GM18502 (cell line): ENCODE data around the gene LMLN.
"Not testable (repeated sequence)": the region's sequence is repeated elsewhere in the genome, so short reads cannot be mapped to it uniquely, and the experiment has no call there.

Experiments used
- ATAC-seq: cut with Tn5 transposase; IDR thresholded peaks from one replicate; pipeline ENCODE4 v1.9.1; 2021; ENCODE audit warnings: mild to moderate bottlenecking; ENCODE audit not compliant: unreplicated experiment, poor library complexity

The LMLN gene

GRCh38 chr3:198025644-198026043 is 65.6 kb downstream of the LMLN start:
- no peak for ATAC-seq

GRCh38 chr3:198026620-198027019 is 66.6 kb downstream of the LMLN start:
- no peak for ATAC-seq

- no peak for ATAC-seq
Observed at GRCh38 chr3:198027045-198027798, 67.2 kb downstream of the LMLN start.

GRCh38 chr3:198027799-198028390 is 67.9 kb downstream of the LMLN start:
- no peak for ATAC-seq

DNA sequence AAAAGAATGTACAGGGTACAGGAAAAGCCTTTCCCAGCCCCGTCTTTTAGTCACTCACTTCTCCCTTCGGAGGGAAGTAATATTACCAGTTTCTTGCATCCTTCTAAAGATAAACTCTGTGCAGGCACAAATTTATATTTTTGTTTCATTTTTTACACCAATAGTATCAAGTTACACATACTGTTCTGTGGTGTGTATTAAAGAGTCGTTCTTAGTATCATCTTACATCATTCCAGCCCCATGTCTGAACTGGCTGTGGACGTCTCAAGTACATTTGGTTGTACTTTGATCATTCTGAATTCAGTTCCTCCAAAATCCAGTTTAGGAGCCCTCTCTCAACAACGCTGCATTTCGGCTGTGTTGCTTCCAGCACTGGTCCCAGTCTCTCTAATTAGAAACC is 68.7 kb downstream of the LMLN start:
- no peak for ATAC-seq

GRCh38 chr3:198030125-198030524 is 70.1 kb downstream of the LMLN start:
- ATAC-seq = no peak

DNA sequence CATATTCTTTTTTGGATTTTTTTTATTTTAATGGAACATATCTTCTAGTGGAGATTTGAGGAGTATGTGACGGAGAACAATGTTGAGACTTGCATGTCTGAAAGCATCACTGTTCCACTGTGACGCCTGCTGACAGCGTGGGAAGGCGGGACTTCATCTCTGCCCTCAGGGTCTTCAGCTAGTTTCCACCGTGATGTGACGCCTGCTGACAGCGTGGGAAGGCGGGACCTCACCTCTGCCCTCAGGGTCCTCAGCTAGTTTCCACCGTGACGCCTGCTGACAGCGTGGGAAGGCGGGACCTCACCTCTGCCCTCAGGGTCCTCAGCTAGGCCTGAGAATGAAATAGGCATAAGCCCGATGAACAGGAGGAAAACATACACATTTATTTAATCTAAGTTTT is 70.7 kb downstream of the LMLN start:
- ATAC-seq = no peak

DNA sequence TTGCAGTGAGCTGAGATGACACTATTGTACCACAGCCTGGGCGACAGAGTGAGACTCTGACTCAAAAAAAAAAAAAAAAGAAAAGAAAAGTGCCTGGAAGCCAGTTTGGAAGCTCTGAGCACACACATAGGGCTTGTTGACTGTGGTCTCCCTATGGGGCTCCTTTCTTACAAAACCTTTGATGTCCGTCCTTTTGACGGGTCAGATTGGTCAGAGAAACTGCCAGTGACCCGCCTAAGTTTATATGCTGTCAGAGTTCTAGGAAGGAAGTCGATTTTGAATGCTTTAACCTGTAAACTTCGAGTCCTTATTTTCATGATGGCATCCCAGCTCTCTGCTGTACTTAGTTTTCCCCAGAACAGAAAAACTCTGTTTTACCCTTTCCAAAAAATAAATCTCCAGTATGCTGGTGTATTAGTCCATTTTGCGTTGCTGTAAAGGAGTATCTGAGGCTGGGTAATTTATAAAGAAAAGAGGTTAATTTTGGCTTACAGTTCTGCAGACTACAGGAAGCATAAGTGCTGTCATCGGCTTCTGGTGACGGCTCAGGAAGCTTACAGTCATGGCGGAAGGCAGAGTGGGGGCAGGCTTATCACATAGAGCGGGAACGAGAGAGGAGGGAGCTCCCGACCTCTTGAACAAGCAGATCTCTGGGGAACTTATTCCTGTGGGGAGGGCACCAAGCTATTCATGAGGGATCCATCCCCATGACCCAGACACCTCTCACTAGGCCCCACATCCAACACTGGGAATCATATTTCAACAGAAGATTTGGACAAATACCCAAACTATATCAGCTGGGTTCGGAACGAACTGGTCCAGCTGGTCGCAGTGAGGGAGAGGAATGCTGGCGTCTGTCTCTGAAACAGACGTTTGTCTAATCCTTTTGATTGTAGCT is 72.3 kb downstream of the LMLN start:
- no peak for ATAC-seq

- ATAC-seq = no peak
Observed at GRCh38 chr3:198043119-198043518, 83.1 kb downstream of the LMLN start.

DNA sequence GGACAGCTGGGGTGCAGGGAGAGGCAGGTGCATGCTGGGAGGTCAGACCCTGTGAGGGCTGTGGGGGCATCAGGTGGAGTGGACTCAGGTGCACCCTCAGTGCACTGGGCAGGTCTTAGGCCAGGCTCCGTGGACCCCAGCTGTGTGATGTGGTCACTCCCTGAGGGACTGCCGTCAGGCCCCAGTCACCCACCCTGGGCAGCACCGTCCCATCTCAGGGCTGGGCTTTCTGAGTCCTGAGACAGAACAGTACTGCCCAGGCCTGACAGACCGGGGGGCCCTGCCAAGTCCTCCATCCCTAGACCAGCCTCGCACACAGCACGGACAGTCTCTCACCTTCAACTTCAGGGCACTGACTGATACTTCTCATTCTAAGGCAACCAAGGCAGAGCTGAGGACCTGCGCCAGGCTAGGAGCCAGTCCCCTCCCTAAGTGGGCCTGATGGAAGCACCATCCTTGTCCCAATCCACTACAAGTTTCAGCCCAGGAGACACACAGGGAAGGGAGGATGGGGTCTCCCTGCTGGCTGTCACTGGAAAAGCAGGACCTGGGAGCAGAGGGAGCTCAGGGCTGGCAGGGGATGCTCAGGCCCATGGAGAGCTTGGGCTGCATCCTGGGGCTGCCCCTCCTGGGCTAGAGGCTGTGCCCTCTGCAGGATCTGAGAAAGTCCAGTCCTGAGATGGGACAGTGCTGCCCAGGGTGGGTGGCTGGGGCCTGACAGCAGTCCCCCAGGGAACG is 86.3 kb downstream of the LMLN start:
- ATAC-seq = no peak

- ATAC-seq = no peak
Observed at GRCh38 chr3:198048445-198048844, 88.4 kb downstream of the LMLN start.

GRCh38 chr3:198051836-198052235 is 91.8 kb downstream of the LMLN start:
- ATAC-seq = no peak

DNA sequence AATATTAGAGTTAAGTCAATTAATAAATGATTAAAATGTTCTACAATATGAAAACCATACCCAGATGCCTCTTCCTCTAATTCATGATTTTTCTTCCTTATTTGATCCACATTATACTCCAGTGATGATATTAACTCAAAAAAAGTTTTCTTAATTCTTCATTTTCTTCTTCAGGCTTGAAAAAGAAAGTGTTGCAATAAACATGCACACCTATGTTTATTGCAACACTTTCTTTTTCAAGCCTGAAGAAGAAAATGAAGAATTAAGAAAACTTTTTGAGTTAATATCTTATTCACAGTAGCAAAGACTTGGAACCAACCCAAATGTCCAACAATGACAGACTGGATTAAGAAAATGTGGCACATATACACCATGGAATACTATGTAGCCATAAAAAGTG is 93.4 kb downstream of the LMLN start:
- not testable (repeated sequence) for ATAC-seq

GRCh38 chr3:198061119-198062067 is 101.4 kb downstream of the LMLN start:
- ATAC-seq = no peak

DNA sequence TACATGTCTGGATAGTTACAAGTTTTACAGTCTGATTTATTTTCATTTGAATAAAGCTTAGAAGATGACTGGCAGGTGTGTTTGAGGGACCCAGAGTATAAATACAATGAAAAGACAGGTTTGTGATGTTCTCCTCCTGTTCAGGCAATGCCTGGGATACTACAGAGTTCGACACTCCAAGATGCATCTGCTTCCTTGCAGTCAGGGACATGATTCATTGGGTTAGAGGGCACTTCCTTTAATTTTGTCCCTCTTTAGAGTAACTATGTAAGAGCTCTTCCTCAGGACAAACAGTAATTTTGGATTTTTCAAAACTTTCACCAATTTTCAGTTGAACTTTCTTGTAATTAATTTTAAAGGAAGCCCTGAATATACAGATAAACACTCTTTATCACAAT is 102.0 kb downstream of the LMLN start:
- ATAC-seq = no peak

- no peak for ATAC-seq
Observed at GRCh38 chr3:198064420-198064819, 104.4 kb downstream of the LMLN start.

GRCh38 chr3:198065897-198066296 is 105.9 kb downstream of the LMLN start:
- ATAC-seq = no peak

DNA sequence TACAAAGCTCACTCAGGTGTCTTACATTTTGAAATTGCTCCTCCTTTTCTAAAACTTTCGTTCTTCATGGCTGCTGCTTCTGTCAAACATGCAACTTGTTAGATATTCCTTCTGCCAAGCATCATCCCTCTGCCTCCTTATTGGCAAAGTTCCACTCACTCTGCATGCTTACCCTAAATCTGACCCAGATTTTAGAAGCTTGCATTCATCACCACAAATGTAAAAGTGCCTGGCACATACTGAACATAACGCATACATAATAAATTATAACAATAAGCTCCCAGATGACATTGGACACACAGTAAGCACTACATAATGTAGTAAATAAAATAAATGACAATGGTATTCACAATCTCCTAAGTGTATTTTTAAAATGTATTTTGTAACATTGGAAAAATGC is 107.4 kb downstream of the LMLN start:
- ATAC-seq = no peak

DNA sequence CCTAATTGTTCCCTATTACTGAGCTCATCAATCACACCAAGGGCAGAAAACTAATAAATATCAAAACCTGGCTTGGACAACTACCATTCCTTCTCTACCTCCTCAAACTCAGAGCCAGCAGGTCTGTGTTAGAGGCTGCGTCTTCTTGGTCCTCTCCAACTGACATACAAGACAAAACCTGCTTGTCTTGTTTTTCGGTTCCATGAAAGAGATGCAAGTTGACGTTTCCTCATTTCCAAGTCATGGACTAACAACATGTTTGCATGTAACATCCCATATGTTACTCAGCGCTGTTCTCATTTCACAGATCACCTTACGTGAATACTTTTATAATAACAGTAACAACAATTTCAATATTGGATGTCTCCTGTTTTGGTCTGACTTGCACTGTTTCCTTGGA is 110.9 kb downstream of the LMLN start:
- ATAC-seq = no peak
